ENCODE measurements around the gene MADCAM1.

GRCh38 chr19:511101-511851 is 15.0 kb downstream of the MADCAM1 start:
- TF ChIP-seq EZH2 (optimal IDR thresholded peaks at IDR 0.05; ENCODE audit: low read depth, low read length) (no peak), CTCF (IDR thresholded peaks at IDR 0.05; ENCODE audit: low read length) (no peak), EZH2phosphoT487 (IDR thresholded peaks at IDR 0.05; ENCODE audit: low read length) (no peak)
